PC-9 (cell line): ENCODE results near the gene AIP. TPM values are rescaled to one million over a fixed set of nuclear protein-coding genes. Genes with fewer than 3 reads are reported as not detected.
A peak's percentile ranks its signal among the peaks of the same experiment; 100 is the strongest.
"Not testable (repeated sequence)": the region's sequence is repeated elsewhere in the genome, so short reads cannot be mapped to it uniquely, and the experiment has no call there.

ENCODE experiments used
- BruUV-seq: library from RNA; stranded (reverse); fragments of 400-500 nt; replicated peaks from 2 replicates; lab custom pipeline; 2021; lab: Mats Ljungman, UMichigan
- CTCF ChIA-PET: fragments of 300-600 bp; sonication (Branson Sonifier 250); formaldehyde crosslinking; loops from one replicate; lab custom pipeline; 2022; ENCODE audit warnings: antibody characterized with exemption; lab: Charles Lee
- POLR2A ChIA-PET: fragments of 300-600 bp; sonication (Branson Sonifier 250); formaldehyde crosslinking; loops from one replicate; lab custom pipeline; 2022; ENCODE audit warnings: antibody characterized with exemption; ENCODE audit not compliant: unreplicated experiment; lab: Charles Lee
- DNase-seq, 2 experiments: peaks; one replicate each; pipeline versions ENCODE4 v3.0.0 to v3.0.0-alpha.2; 2015 to 2022; ENCODE audit warnings: mixed read lengths in 1 of 2
- H2AFZ ChIP-seq: fragments of 200-600 bp; sonication (generic); 2 replicates; pipeline ENCODE4 v1.8.1; 2017; ENCODE audit warnings: antibody characterized with exemption
- H3F3A ChIP-seq: fragments of 200-600 bp; sonication (generic); 2 replicates; pipeline ENCODE4 v1.8.1; 2017; ENCODE audit warnings: antibody characterized with exemption, mild to moderate bottlenecking, low read depth; ENCODE audit not compliant: insufficient read depth
- H3K27ac ChIP-seq: fragments of 200-600 bp; sonication (generic); 2 replicates; pipeline ENCODE4 v1.6.1; 2016; ENCODE audit warnings: mixed run types
- H3K27me3 ChIP-seq: fragments of 200-600 bp; sonication (generic); 2 replicates; pipeline ENCODE4 v1.6.1; 2016; ENCODE audit warnings: low read depth, mixed run types; ENCODE audit not compliant: insufficient read depth
- H3K36me3 ChIP-seq: fragments of 200-600 bp; sonication (generic); 2 replicates; pipeline ENCODE4 v1.6.1; 2016; ENCODE audit warnings: low read depth, mixed run types
- H3K4me1 ChIP-seq: fragments of 200-600 bp; sonication (generic); replicated peaks from 2 replicates; pipeline ENCODE4 v1.6.1; 2016; ENCODE audit warnings: mixed run types; ENCODE audit not compliant: insufficient read depth
- H3K4me2 ChIP-seq: fragments of 200-600 bp; sonication (generic); 2 replicates; pipeline ENCODE4 v1.6.1; 2017; ENCODE audit warnings: mixed run types
- H3K4me3 ChIP-seq: fragments of 200-600 bp; sonication (generic); 2 replicates; pipeline ENCODE4 v1.6.1; 2016; ENCODE audit warnings: mixed run types
- H3K79me2 ChIP-seq: fragments of 200-600 bp; sonication (generic); 2 replicates; pipeline ENCODE4 v1.6.1; 2017; ENCODE audit warnings: low read depth, mixed run types
- H3K9me2 ChIP-seq: fragments of 200-600 bp; sonication (generic); 2 replicates; pipeline ENCODE4 v1.8.1; 2017; ENCODE audit warnings: mild to moderate bottlenecking; ENCODE audit not compliant: insufficient read depth
- H3K9me3 ChIP-seq: fragments of 200-600 bp; sonication (generic); 2 replicates; pipeline ENCODE4 v1.8.1; 2016; ENCODE audit warnings: low read depth; ENCODE audit not compliant: insufficient read depth
- H4K20me1 ChIP-seq: fragments of 200-600 bp; sonication (generic); 2 replicates; pipeline ENCODE4 v1.8.1; 2017; ENCODE audit not compliant: insufficient read depth
- CTCF ChIP-seq: fragments of 200-600 bp; sonication (generic); conservative IDR thresholded peaks from 2 replicates; pipeline ENCODE4 v1.6.1; 2017; ENCODE audit warnings: mixed run types, antibody characterized with exemption, mild to moderate bottlenecking, moderate library complexity
- EZH2 ChIP-seq: fragments of 200-600 bp; sonication (generic); IDR thresholded peaks from 2 replicates; pipeline ENCODE4 v1.8.0; 2017; ENCODE audit warnings: antibody characterized with exemption, low read depth
- intact Hi-C: fragments of 100-400 bp; cut with micrococcal nuclease; formaldehyde crosslinking; loops from one replicate; pipeline ENCODE4 v1.10.0; 2022; ENCODE audit not compliant: unreplicated experiment
- total RNA-seq: library from RNA; stranded (reverse); gene quantifications from 2 replicates; pipeline ENCODE4 v1.2.3, GENCODE V29; 2021

Gene AIP
- total RNA-seq, 1 experiment from 2014 or later = 95.3 TPM

GRCh38 chr11:67508486-67509121, 25.8 kb downstream of the AIP start:
- H3K27me3 ChIP-seq = peaks cover 4% of the 10 kb centered on the region; the same call in 1 of the 2 replicates
- H3K27ac ChIP-seq = peak overlapping the region; percentile 79
- peaks cover 32% of the 10 kb centered on the region for H3F3A ChIP-seq
- peak; percentile 88 to 98 for DNase-seq
- TSS peak; percentile 46 for BruUV-seq
- peak overlapping the region; percentile 95 for H2AFZ ChIP-seq
- no peaks in the 10 kb centered on the region for H3K36me3 ChIP-seq
- intact Hi-C loops = loop anchor here (2.0 to 5.0 kb wide), 5 partner anchors 64 to 454 kb away; partner anchors contain the start of genes CLCF1, CORO1B and GSTP1
- ChIA-PET CTCF (interaction anchor here (0.6 kb wide), 1 partner anchor 139 kb away, joined by 3 read pairs; no protein-coding TSS in a partner anchor), POLR2A (no interaction called here)
- peak overlapping the region; percentile 66 for H3K4me3 ChIP-seq
- H3K9me3 ChIP-seq = no peaks in the 10 kb centered on the region
- H3K4me1 ChIP-seq = peaks cover 27% of the 10 kb centered on the region
- H4K20me1 ChIP-seq = peaks cover 3% of the 10 kb centered on the region; the same call in 1 of the 2 replicates
- peaks cover 18% of the 10 kb centered on the region for H3K79me2 ChIP-seq
- no peaks in the 10 kb centered on the region for H3K9me2 ChIP-seq
- H3K4me2 ChIP-seq = peak overlapping the region; percentile 81
- TF ChIP-seq EZH2 (no peak), CTCF (no peak)

- no peaks in the 10 kb centered on the region for H3K9me2 ChIP-seq
- no peaks in the 10 kb centered on the region for H3K36me3 ChIP-seq
- peaks cover 4% of the 10 kb centered on the region; the same call in 1 of the 2 replicates for H3K27me3 ChIP-seq
- H3K4me1 ChIP-seq = peaks cover 24% of the 10 kb centered on the region
- no TSS peak for BruUV-seq
- H2AFZ ChIP-seq = no peak overlapping the region
- H3F3A ChIP-seq = peaks cover 26% of the 10 kb centered on the region
- no peak overlapping the region for H3K4me3 ChIP-seq
- no peak overlapping the region for H3K4me2 ChIP-seq
- ChIA-PET POLR2A (no interaction called here), CTCF (no interaction called here)
- intact Hi-C loops = no loop called here
- H3K27ac ChIP-seq = no peak overlapping the region
- no peak for DNase-seq
- H3K79me2 ChIP-seq = peaks cover 14% of the 10 kb centered on the region
- TF ChIP-seq EZH2 (no peak), CTCF (no peak)
- H3K9me3 ChIP-seq = no peaks in the 10 kb centered on the region
- H4K20me1 ChIP-seq = peaks cover 3% of the 10 kb centered on the region; the same call in 1 of the 2 replicates
These were observed 27.2 kb downstream of the AIP start for GRCh38 chr11:67510023-67510345.

GRCh38 chr11:67511558-67511957, 28.7 kb downstream of the AIP start:
- DNase-seq, H2AFZ ChIP-seq, H4K20me1 ChIP-seq, POLR2A ChIA-PET, H3K27ac ChIP-seq, H3K4me2 ChIP-seq, BruUV-seq, intact Hi-C loops, H3K4me3 ChIP-seq, CTCF ChIA-PET, H3K9me3 ChIP-seq, H3K36me3 ChIP-seq, H3K9me2 ChIP-seq: not testable (repeated sequence)
- peaks cover 14% of the 10 kb centered on the region for H3K4me1 ChIP-seq
- H3K79me2 ChIP-seq = peaks cover 11% of the 10 kb centered on the region
- H3K27me3 ChIP-seq = peaks cover 10% of the 10 kb centered on the region; the same call in 1 of the 2 replicates
- H3F3A ChIP-seq = peaks cover 23% of the 10 kb centered on the region; the same call in 1 of the 2 replicates
